ENCODE data around the gene OR6P1.

OR6P1 gene

GRCh38 chr1:158570480-158570879 lies at the start of gene OR6P1:
OR6P1 (minus strand) TSS chr1:158570580; CDS start chr1:158563604, 6,976 bp downstream.
- no peak for DNase-seq

- no peak for DNase-seq
Observed at GRCh38 chr1:158613764-158614163, 43.4 kb upstream of the OR6P1 start.

GRCh38 chr1:158611916-158612315 lies 41.5 kb upstream of the OR6P1 start:
- no peak for DNase-seq

GRCh38 chr1:158607296-158607695 lies 36.9 kb upstream of the OR6P1 start:
- DNase-seq = no peak

- DNase-seq = no peak
Observed at GRCh38 chr1:158604968-158605367, 34.6 kb upstream of the OR6P1 start, which contains the start of gene OR10Z1. OR10Z1 (plus strand) TSS chr1:158605268; CDS start chr1:158606439, 1,171 bp downstream.

GRCh38 chr1:158600735-158601134 lies 30.4 kb upstream of the OR6P1 start:
- DNase-seq = no peak

- DNase-seq = no peak
Observed at GRCh38 chr1:158586942-158587341, 16.6 kb upstream of the OR6P1 start.

GRCh38 chr1:158583962-158584361 lies 13.6 kb upstream of the OR6P1 start:
- DNase-seq = no peak

- no peak for DNase-seq
Observed at GRCh38 chr1:158579733-158580132, 9.4 kb upstream of the OR6P1 start, which contains the start of gene OR10X1. OR10X1 (minus strand) TSS chr1:158579899; CDS start chr1:158579899, 0 bp downstream.

- no peak for DNase-seq
Observed at GRCh38 chr1:158577561-158577960, 7.2 kb upstream of the OR6P1 start.

- no peak for DNase-seq
Observed at GRCh38 chr1:158572226-158572625, 1.8 kb upstream of the OR6P1 start.

- DNase-seq = no peak
Observed at GRCh38 chr1:158564608-158565007, 5.8 kb downstream of the OR6P1 start.

GRCh38 chr1:158563853-158564252 lies 6.5 kb downstream of the OR6P1 start:
- no peak for DNase-seq

- no peak for DNase-seq
Observed at GRCh38 chr1:158559696-158560095, 10.7 kb downstream of the OR6P1 start.

GRCh38 chr1:158554352-158554751 lies 16.0 kb downstream of the OR6P1 start, which contains the start of gene OR6Y1:
OR6Y1 (minus strand) TSS chr1:158554405; CDS start chr1:158548105, 6,300 bp downstream.
- no peak for DNase-seq

GRCh38 chr1:158552296-158552695 lies 18.1 kb downstream of the OR6P1 start:
- no peak for DNase-seq

GRCh38 chr1:158547533-158547932 lies 22.8 kb downstream of the OR6P1 start:
- no peak for DNase-seq

GRCh38 chr1:158537609-158538008 lies 32.8 kb downstream of the OR6P1 start:
- DNase-seq = no peak

- no peak for DNase-seq
Observed at GRCh38 chr1:158534496-158534895, 35.9 kb downstream of the OR6P1 start.

GRCh38 chr1:158527190-158527815 lies 43.1 kb downstream of the OR6P1 start:
- no peak for DNase-seq

GRCh38 chr1:158521666-158522058 lies 48.7 kb downstream of the OR6P1 start:
- no peak for DNase-seq

GRCh38 chr1:158520955-158521665 lies 49.3 kb downstream of the OR6P1 start:
- no peak for DNase-seq

- DNase-seq = no peak
Observed at GRCh38 chr1:158520021-158520420, 50.4 kb downstream of the OR6P1 start.

GRCh38 chr1:158516966-158517365 lies 53.4 kb downstream of the OR6P1 start:
- no peak for DNase-seq
